GM18907 (cell line): Measurements from ENCODE around the gene PVRIG.
"Not testable (repeated sequence)": the region's sequence is repeated elsewhere in the genome, so short reads cannot be mapped to it uniquely, and the experiment has no call there.

Source experiments
- ATAC-seq: cut with Tn5 transposase; IDR thresholded peaks from one replicate; pipeline ENCODE4 v1.9.1; 2021; ENCODE audit warnings: mild to moderate bottlenecking, moderate library complexity; ENCODE audit not compliant: unreplicated experiment

The PVRIG gene

GRCh38 chr7:100224891-100225290 is 5.1 kb downstream of the PVRIG start:
- ATAC-seq: not testable (repeated sequence)

GRCh38 chr7:100234660-100235317 is 15.0 kb downstream of the PVRIG start:
- ATAC-seq: not testable (repeated sequence)

GRCh38 chr7:100239975-100240374 is 20.2 kb downstream of the PVRIG start:
- not testable (repeated sequence) for ATAC-seq

GRCh38 chr7:100243385-100243784 is 23.6 kb downstream of the PVRIG start:
- peak; percentile 56 for ATAC-seq

- not testable (repeated sequence) for ATAC-seq
Observed at GRCh38 chr7:100244988-100245605, 25.3 kb downstream of the PVRIG start.

GRCh38 chr7:100246121-100246864 is 26.5 kb downstream of the PVRIG start:
- not testable (repeated sequence) for ATAC-seq

GRCh38 chr7:100246865-100247137 is 27.1 kb downstream of the PVRIG start:
- ATAC-seq: not testable (repeated sequence)

DNA sequence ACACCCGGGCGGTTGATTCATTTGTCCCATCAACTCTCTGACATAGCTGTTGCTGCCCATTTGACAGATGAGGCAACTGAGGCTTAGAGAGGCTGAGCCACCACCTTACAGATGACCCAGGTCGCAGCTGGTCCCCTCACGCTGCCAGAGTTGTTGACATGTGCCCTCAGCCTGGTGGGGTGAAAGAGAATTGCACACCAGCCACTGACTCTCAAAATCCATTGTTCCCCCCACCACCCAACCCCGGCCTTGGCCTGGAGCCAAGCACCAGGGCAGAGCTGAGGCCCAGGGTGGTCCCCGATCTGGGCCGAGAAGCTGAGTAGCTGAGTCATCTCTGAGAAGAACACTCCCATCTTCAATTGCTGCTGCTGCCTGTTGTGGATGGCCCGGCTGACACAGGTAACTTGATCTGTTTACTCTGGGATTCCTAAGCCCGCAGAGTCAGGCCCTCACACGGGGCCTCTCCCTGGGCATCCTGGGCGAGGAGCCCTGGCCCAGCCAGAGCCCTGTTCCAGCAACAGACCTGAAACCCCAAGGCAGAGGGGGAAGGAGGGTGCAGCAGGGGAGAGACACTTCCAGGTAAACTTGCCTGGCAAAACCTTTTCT is 27.5 kb downstream of the PVRIG start:
- ATAC-seq: no peak

DNA sequence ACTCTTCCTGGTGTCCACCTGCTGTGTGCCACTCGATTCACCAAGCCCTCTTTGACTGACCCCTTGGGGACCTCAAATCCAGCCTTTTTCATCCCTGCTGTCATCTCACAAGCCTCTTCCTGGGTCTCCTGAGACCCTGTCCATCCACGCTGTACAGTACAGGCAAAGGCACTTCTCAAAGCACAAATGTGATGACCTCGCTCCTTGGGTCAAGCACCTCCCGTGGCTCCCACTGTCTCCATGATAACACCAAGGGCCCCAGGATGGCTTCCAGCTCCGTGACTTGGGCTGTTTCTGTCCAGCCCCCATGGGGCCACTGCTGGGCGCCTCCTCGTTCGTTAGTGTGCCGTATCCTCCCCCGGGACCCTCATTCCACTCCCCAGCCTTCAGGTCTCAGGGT is 28.7 kb downstream of the PVRIG start:
- no peak for ATAC-seq

- ATAC-seq: no peak
Observed at GRCh38 chr7:100257017-100257416, 37.3 kb downstream of the PVRIG start.

DNA sequence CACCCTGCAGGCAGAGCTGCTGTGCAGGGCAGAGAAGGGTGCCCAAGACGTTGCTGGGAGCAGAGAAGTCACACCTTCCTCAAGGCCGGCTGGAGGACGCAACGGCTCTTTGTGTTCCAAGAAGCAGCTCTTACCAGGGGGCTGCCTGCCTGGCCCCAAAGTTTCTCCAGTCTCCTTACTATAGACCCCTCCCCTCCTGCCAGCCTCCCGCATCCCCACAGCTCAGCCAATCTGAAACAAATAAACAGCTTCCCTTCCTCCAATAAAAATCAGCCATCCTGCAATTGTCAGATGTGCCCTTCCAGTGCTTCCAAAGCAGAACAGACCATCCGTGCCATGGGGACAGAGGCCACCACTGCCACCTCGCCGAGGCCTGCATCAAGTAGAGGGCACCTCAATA is 40.2 kb downstream of the PVRIG start:
- not testable (repeated sequence) for ATAC-seq

- not testable (repeated sequence) for ATAC-seq
Observed at GRCh38 chr7:100262896-100263295, 43.1 kb downstream of the PVRIG start.

GRCh38 chr7:100264223-100264622 is 44.5 kb downstream of the PVRIG start:
- not testable (repeated sequence) for ATAC-seq

DNA sequence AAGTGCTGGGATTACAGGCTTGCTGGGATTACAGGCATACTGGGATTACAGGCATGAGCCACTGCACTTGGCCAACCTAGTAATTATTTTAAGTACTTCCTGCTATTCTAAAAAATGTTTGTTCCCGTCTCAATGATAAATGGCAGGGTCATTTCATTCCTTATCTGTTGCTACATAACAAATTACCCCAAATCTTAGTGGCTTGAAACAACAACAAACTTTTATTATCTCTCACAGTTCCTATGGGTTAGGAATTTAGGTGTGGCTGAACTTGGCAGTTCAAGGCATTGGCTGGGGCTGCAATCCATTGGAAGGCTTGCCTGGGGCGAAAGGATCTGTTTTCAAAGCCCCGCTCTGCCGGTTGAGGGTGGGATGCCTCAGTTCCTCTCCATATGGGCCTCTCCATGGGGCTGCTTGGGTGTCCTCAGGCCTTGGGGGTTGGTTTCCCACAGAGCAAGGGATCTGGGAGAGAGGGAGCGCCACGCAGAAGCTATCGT is 45.0 kb downstream of the PVRIG start:
- not testable (repeated sequence) for ATAC-seq

- ATAC-seq: not testable (repeated sequence)
Observed at GRCh38 chr7:100265851-100266250, 46.1 kb downstream of the PVRIG start.

DNA sequence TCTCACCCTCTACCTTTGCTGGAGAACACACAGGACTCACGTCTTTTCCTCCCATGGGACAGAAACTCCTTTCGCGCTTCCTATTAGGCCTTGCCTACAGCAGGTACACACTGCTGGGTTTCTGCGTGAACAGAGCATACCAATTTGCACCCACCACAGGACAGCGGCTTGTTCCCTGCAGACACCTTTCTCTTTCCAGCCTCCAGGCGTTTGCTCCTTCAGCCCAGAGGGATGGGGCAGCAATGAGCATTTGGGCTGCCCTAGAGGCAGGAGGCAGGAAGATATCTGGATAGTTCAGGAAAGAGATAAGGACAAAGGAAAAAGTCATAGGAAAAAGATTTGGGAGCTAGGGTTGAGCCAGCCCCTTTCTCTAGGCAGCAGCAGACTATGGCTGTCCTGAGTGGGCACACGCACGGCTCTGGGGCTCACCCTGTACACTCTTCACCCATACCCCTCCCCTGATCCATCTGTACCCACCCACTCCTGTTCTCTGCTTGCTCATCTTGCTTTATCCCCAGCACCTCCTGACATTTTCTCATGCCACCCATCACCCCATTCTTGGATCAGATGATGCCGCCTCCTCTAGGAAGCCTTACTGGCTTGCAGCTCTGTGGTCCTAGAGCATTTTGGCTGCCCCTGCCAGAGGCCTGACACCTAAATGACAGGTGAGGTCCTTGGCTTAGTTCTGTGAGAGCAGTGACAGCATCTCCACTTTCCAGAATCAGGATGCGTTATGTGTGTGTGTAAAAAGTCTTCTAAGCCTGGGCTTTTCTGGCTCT is 47.0 kb downstream of the PVRIG start:
- ATAC-seq: no peak

- no peak for ATAC-seq
Observed at GRCh38 chr7:100267648-100268047, 47.9 kb downstream of the PVRIG start.

DNA sequence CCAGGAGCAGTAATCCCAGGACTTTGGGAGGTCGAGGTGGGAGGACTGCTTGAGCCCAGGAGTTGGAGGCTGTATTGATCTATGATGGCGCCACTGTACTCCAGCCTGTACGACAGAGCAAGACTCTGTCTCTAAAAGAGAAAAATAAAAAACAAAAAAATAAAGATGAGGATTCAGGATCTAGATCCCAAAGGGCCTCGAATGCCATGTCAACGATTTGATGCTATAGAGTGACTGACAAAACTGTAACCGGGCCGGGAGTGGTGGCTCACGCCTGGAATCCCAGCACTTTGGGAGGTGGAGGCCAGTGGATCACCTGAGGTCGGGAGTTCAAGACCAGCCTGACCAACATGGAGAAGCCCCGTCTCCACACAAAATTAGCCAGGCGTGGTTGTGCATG is 49.1 kb downstream of the PVRIG start:
- ATAC-seq: not testable (repeated sequence)

DNA sequence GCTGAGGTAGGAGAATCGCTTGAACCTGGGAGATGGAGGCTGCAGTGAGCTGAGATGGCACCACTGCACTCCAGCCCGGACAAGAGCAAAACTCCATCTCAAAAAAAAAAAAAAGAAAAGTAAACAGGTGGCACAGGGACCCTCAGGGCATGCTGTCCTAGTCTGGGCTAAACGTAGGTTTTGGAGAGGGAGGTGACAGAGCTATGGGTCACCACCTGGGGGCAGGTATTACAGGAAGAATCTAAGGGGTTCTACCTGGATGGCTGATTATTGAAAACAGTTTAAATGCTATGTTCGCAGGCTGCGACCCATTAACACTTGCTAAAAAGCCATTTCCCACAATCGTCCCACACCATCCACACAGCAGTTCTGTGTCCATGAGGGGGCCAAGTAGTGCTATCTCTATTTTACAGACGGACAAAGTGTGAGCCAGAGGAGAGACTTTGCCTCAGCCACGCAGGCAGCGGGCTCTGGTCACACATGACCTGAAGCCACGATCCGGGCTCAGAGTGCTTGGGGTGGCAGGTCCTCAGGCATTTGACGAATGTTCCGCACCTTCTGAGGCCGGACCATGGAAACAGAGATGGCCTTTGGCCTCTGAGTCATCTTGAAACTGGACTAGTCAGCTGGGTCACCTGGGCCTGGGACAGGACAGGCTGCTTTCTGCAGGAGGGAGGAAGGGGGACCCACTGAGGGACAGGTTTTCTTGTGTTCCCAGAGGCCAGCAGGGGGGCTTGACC is 49.7 kb downstream of the PVRIG start:
- not testable (repeated sequence) for ATAC-seq
